ENCODE data around the gene PRKCE. TPM values are rescaled to one million over a fixed set of nuclear protein-coding genes. Genes with fewer than 3 reads are reported as not detected.

Gene PRKCE
- total and polyA plus RNA-seq, 2 donors (not counting 1 experiment from before 2014, with no cell fraction given): 14.1 to 19.0 TPM

DNA sequence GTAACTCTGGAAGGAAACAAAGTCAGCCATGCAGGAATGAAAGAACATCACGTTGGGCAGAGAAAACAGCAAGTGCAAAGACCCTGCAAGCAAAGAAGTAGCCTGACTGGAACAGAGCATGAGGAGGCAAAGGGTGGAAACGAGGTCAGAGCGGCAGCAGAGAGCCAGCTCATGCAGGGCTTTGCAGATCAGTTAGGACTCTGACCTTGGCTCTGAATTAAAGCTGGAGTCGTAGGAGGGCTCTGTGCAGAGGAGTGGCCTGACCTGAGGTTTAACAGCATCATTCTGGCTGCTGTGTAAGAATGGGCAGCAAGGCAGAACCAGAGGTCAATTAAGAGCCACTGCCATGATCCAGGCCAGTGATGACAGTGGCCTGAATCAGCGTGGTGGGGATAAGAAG, 220.7 kb downstream of the PRKCE start:
- Histone ChIP-seq H3K4me3 (replicated peaks in 1 of 4; ENCODE audit: control extremely low read depth in 1 of 4, insufficient read depth in 1 of 4, low read depth in 3 of 4, low read length in 4 of 4) (no peak overlapping the region), H3K4me1 (ENCODE audit: control insufficient read depth, extremely low read depth, insufficient read depth, low read length) (peaks cover 5% of the 10 kb centered on the region), H3K79me2 (ENCODE audit: control insufficient read depth, insufficient read depth, low read length) (no peaks in the 10 kb centered on the region), H3K9me3 (ENCODE audit: control insufficient read depth, insufficient read depth, low read depth, low read length) (no peaks in the 10 kb centered on the region), H3K27ac (ENCODE audit: insufficient read depth, low read length) (no peak overlapping the region), H3K27me3 (ENCODE audit: control insufficient read depth, insufficient read depth, low read length) (no peaks in the 10 kb centered on the region), H2AFZ (ENCODE audit: low read length) (no peak overlapping the region), H4K20me1 (ENCODE audit: control insufficient read depth, extremely low read depth, insufficient read depth, low read length) (no peaks in the 10 kb centered on the region), H3K9ac (ENCODE audit: insufficient read depth, low read length) (no peak overlapping the region), H3K4me2 (ENCODE audit: extremely low read depth, insufficient read depth, low read length) (no peak overlapping the region), H3K36me3 (ENCODE audit: control insufficient read depth, insufficient read depth, low read length) (no peaks in the 10 kb centered on the region)
- peak in 1 of 2 donors; percentile 30 for DNase-seq (ENCODE audit: low read depth in 2 of 2)
- TF ChIP-seq EZH2 (IDR thresholded peaks at IDR 0.05; ENCODE audit: low read length, missing control alignments): no peak
- TF ChIP-seq, protein P1, sequence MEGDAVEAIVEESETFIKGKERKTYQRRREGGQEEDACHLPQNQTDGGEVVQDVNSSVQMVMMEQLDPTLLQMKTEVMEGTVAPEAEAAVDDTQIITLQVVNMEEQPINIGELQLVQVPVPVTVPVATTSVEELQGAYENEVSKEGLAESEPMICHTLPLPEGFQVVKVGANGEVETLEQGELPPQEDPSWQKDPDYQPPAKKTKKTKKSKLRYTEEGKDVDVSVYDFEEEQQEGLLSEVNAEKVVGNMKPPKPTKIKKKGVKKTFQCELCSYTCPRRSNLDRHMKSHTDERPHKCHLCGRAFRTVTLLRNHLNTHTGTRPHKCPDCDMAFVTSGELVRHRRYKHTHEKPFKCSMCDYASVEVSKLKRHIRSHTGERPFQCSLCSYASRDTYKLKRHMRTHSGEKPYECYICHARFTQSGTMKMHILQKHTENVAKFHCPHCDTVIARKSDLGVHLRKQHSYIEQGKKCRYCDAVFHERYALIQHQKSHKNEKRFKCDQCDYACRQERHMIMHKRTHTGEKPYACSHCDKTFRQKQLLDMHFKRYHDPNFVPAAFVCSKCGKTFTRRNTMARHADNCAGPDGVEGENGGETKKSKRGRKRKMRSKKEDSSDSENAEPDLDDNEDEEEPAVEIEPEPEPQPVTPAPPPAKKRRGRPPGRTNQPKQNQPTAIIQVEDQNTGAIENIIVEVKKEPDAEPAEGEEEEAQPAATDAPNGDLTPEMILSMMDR (conservative IDR thresholded peaks at IDR 0.05 in 1 of 2, IDR thresholded peaks at IDR 0.05 in 1 of 2; ENCODE audit: low read depth in 1 of 2, low read length in 2 of 2): no peak

DNA sequence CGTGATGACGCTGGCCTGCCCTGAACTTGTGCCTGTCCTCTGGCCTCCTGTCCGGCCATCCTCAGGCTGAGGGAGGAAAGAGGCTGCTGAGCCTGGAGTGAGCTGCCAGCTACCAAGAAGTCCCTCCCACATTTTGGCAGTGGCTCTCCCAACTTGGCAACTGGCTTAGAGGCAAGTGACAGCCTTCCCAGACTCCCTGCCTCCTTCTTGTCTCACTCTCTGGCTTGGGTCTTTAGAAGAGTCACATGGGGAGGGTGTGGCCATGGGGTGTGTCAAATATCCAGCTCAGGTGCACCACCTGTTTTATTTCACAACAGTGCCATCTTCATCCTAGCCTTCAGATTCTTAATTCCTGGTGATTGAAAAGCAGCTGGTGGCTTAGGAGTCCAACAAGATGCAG, 222.9 kb downstream of the PRKCE start:
- Histone ChIP-seq H3K27ac (ENCODE audit: insufficient read depth, low read length) (no peak overlapping the region), H3K27me3 (ENCODE audit: control insufficient read depth, insufficient read depth, low read length) (no peaks in the 10 kb centered on the region), H3K4me3 (replicated peaks in 1 of 4; ENCODE audit: control extremely low read depth in 1 of 4, insufficient read depth in 1 of 4, low read depth in 3 of 4, low read length in 4 of 4) (no peak overlapping the region), H3K9me3 (ENCODE audit: control insufficient read depth, insufficient read depth, low read depth, low read length) (no peaks in the 10 kb centered on the region), H2AFZ (ENCODE audit: low read length) (no peak overlapping the region), H3K4me1 (ENCODE audit: control insufficient read depth, extremely low read depth, insufficient read depth, low read length) (peaks cover 3% of the 10 kb centered on the region), H3K4me2 (ENCODE audit: extremely low read depth, insufficient read depth, low read length) (no peak overlapping the region), H3K79me2 (ENCODE audit: control insufficient read depth, insufficient read depth, low read length) (no peaks in the 10 kb centered on the region), H4K20me1 (ENCODE audit: control insufficient read depth, extremely low read depth, insufficient read depth, low read length) (no peaks in the 10 kb centered on the region), H3K36me3 (ENCODE audit: control insufficient read depth, insufficient read depth, low read length) (no peaks in the 10 kb centered on the region), H3K9ac (ENCODE audit: insufficient read depth, low read length) (no peak overlapping the region)
- no peak for DNase-seq (ENCODE audit: low read depth in 2 of 2)
- TF ChIP-seq, protein P1 (conservative IDR thresholded peaks at IDR 0.05 in 1 of 2, IDR thresholded peaks at IDR 0.05 in 1 of 2; ENCODE audit: low read depth in 1 of 2, low read length in 2 of 2): no peak
- TF ChIP-seq EZH2 (IDR thresholded peaks at IDR 0.05; ENCODE audit: low read length, missing control alignments): no peak

DNA sequence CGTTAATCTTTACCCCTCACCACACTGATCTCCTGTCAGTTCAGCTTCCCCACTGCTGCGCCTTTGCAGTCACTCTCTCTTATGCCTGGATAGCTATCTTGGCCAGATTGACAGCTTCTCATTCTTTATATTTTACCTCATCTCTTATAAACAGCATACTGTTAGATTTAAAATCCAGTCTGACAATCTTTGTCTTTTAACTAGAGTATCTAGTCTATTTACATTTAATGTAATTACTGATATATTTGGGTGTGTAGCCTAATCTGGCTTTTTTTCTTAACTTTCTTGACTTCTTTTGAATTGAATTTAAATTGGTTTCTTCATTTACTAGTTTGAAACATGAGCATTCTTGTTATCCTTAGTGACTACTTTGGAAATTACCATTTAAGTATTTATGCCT, 225.1 kb downstream of the PRKCE start:
- Histone ChIP-seq H3K79me2 (ENCODE audit: control insufficient read depth, insufficient read depth, low read length) (no peaks in the 10 kb centered on the region), H3K4me2 (ENCODE audit: extremely low read depth, insufficient read depth, low read length) (no peak overlapping the region), H3K27ac (ENCODE audit: insufficient read depth, low read length) (no peak overlapping the region), H3K27me3 (ENCODE audit: control insufficient read depth, insufficient read depth, low read length) (no peaks in the 10 kb centered on the region), H4K20me1 (ENCODE audit: control insufficient read depth, extremely low read depth, insufficient read depth, low read length) (no peaks in the 10 kb centered on the region), H3K4me3 (replicated peaks in 1 of 4; ENCODE audit: control extremely low read depth in 1 of 4, insufficient read depth in 1 of 4, low read depth in 3 of 4, low read length in 4 of 4) (no peak overlapping the region), H3K9ac (ENCODE audit: insufficient read depth, low read length) (no peak overlapping the region), H2AFZ (ENCODE audit: low read length) (no peak overlapping the region), H3K9me3 (ENCODE audit: control insufficient read depth, insufficient read depth, low read depth, low read length) (no peaks in the 10 kb centered on the region), H3K36me3 (ENCODE audit: control insufficient read depth, insufficient read depth, low read length) (no peaks in the 10 kb centered on the region), H3K4me1 (ENCODE audit: control insufficient read depth, extremely low read depth, insufficient read depth, low read length) (peaks cover 3% of the 10 kb centered on the region)
- TF ChIP-seq, protein P1 (conservative IDR thresholded peaks at IDR 0.05 in 1 of 2, IDR thresholded peaks at IDR 0.05 in 1 of 2; ENCODE audit: low read depth in 1 of 2, low read length in 2 of 2): no peak
- no peak for TF ChIP-seq EZH2 (IDR thresholded peaks at IDR 0.05; ENCODE audit: low read length, missing control alignments)
- DNase-seq (ENCODE audit: low read depth in 2 of 2): no peak

Data from fibroblast of lung (primary cell).